Islet of Langerhans (tissue), 1 donor: ENCODE data around the gene SLC25A24.
A peak's percentile ranks its signal among the peaks of the same experiment; 100 is the strongest.
"Not testable (repeated sequence)": the region's sequence is repeated elsewhere in the genome, so short reads cannot be mapped to it uniquely, and the experiment has no call there.

Source experiments
- FAIRE-seq: peaks from one replicate; lab custom pipeline; 2011; peaks lifted over from hg19 to GRCh38; lab: Jason Lieb, UNC

The SLC25A24 gene

GRCh38 chr1:108133148-108133547, 67.0 kb downstream of the SLC25A24 start:
- FAIRE-seq, result not testable (repeated sequence)

GRCh38 chr1:108132367-108132766, 67.8 kb downstream of the SLC25A24 start:
- FAIRE-seq, result not testable (repeated sequence)

- not testable (repeated sequence) for FAIRE-seq
Measured at GRCh38 chr1:108131281-108131680, 68.9 kb downstream of the SLC25A24 start.

- FAIRE-seq, result no peak
Measured at GRCh38 chr1:108130794-108131193, 69.3 kb downstream of the SLC25A24 start.

- no peak for FAIRE-seq
Measured at GRCh38 chr1:108129999-108130398, 70.1 kb downstream of the SLC25A24 start.

- FAIRE-seq, result peak; percentile 51
Measured at GRCh38 chr1:108125312-108126138, 74.6 kb downstream of the SLC25A24 start.

- no peak for FAIRE-seq
Measured at GRCh38 chr1:108124622-108125311, 75.4 kb downstream of the SLC25A24 start.

- no peak for FAIRE-seq
Measured at GRCh38 chr1:108124023-108124422, 76.1 kb downstream of the SLC25A24 start.

GRCh38 chr1:108121358-108122143, 78.6 kb downstream of the SLC25A24 start:
- no peak for FAIRE-seq

GRCh38 chr1:108120163-108120562, 80.0 kb downstream of the SLC25A24 start:
- FAIRE-seq, result no peak

GRCh38 chr1:108119500-108119899, 80.6 kb downstream of the SLC25A24 start:
- FAIRE-seq, result no peak

GRCh38 chr1:108117945-108118902, 81.9 kb downstream of the SLC25A24 start:
- FAIRE-seq, result no peak

- FAIRE-seq, result no peak
Measured at GRCh38 chr1:108117237-108117636, 82.9 kb downstream of the SLC25A24 start.

GRCh38 chr1:108114033-108114599, 86.0 kb downstream of the SLC25A24 start:
- no peak for FAIRE-seq

GRCh38 chr1:108113496-108113895, 86.6 kb downstream of the SLC25A24 start:
- no peak for FAIRE-seq

- FAIRE-seq, result no peak
Measured at GRCh38 chr1:108109295-108109973, 90.7 kb downstream of the SLC25A24 start.

- FAIRE-seq, result no peak
Measured at GRCh38 chr1:108108119-108108518, 92.0 kb downstream of the SLC25A24 start.

GRCh38 chr1:108107658-108108057, 92.5 kb downstream of the SLC25A24 start:
- no peak for FAIRE-seq

- FAIRE-seq, result no peak
Measured at GRCh38 chr1:108106775-108107174, 93.4 kb downstream of the SLC25A24 start.

- no peak for FAIRE-seq
Measured at GRCh38 chr1:108100148-108100547, 100.0 kb downstream of the SLC25A24 start.

GRCh38 chr1:108097018-108097417, 103.1 kb downstream of the SLC25A24 start:
- FAIRE-seq, result no peak
